Sigmoid colon (tissue), 4 donors: ENCODE data around the gene LRCH4.

Experiments
- EP300 ChIP-seq, 4 donors: sonication (generic); formaldehyde crosslinking; IDR thresholded peaks; one replicate each; pipeline ENCODE4 v1.6.1; 2017; ENCODE audit warnings: antibody characterized with exemption in 4 of 4
- POLR2A ChIP-seq, 2 donors: fragments of 450-650 bp; IDR thresholded peaks; one replicate each; pipeline ENCODE4 v1.6.1; 2016; ENCODE audit warnings: antibody characterized with exemption in 2 of 2, mild to moderate bottlenecking in 2 of 2, moderate library complexity in 2 of 2
- TF ChIP-seq, protein P1 (sequence below), 4 experiments: fragments of 450-650 bp in 3 of 4; fragments of 200-600 bp in 1 of 4; IDR thresholded peaks; one replicate each; pipeline ENCODE4 v1.5.1; 2016 to 2019; ENCODE audit warnings: antibody characterized with exemption in 4 of 4, mild to moderate bottlenecking in 3 of 4, moderate library complexity in 2 of 4

DNA sequence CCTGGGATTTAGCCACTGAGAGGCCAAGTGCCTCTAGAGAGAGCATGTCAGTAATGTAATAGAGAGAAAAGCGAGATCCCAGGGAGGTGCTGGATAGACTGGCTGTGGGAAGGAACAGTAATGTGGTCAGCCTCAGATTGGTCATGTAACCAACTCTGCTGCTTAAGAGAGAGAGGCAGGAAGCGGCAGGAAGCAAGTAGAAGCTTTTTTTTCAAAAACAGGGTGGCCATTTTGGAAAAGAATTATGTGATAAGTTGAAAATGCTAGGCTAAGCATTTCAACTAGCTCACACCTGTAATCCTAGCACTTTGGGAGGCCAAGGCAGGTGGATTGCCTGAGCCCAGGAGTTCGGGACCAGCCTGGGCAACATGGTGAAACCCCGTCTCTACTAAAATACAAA, 12.5 kb upstream of the LRCH4 start:
- no peak for TF ChIP-seq POLR2A (IDR thresholded peaks at IDR 0.05)
- TF ChIP-seq EP300 (IDR thresholded peaks at IDR 0.05) = no peak
- TF ChIP-seq, protein P1, sequence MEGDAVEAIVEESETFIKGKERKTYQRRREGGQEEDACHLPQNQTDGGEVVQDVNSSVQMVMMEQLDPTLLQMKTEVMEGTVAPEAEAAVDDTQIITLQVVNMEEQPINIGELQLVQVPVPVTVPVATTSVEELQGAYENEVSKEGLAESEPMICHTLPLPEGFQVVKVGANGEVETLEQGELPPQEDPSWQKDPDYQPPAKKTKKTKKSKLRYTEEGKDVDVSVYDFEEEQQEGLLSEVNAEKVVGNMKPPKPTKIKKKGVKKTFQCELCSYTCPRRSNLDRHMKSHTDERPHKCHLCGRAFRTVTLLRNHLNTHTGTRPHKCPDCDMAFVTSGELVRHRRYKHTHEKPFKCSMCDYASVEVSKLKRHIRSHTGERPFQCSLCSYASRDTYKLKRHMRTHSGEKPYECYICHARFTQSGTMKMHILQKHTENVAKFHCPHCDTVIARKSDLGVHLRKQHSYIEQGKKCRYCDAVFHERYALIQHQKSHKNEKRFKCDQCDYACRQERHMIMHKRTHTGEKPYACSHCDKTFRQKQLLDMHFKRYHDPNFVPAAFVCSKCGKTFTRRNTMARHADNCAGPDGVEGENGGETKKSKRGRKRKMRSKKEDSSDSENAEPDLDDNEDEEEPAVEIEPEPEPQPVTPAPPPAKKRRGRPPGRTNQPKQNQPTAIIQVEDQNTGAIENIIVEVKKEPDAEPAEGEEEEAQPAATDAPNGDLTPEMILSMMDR (IDR thresholded peaks at IDR 0.05) = no peak
